Measurements from ENCODE around the gene QPCT. TPM values are rescaled to one million over a fixed set of nuclear protein-coding genes. Genes with fewer than 3 reads are reported as not detected.
A peak's percentile ranks its signal among the peaks of the same experiment; 100 is the strongest.

QPCT gene
- total RNA-seq, 2 experiments from 2014 or later, result 3.5 to 52.6 TPM

- Histone ChIP-seq H3K27ac (ENCODE audit: low read depth, low read length, poor library complexity, severe bottlenecking) (no peak overlapping the region), H3K36me3 (ENCODE audit: insufficient read depth, low read length) (peaks cover 17% of the 10 kb centered on the region), H3K4me2 (ENCODE audit: low read length) (peak overlapping the region; percentile 80), H2AFZ (ENCODE audit: low read length) (no peak overlapping the region), H3K9me3 (ENCODE audit: low read length) (no peaks in the 10 kb centered on the region), H3K4me3 (ENCODE audit: low read depth, low read length, poor library complexity, severe bottlenecking) (no peak overlapping the region), H3K79me2 (ENCODE audit: insufficient read depth, low read depth, low read length) (peaks cover 21% of the 10 kb centered on the region), H4K20me1 (ENCODE audit: insufficient read depth, low read length) (peaks cover 12% of the 10 kb centered on the region), H3K4me1 (ENCODE audit: insufficient read depth, low read length, poor library complexity, severe bottlenecking) (peaks cover 27% of the 10 kb centered on the region), H3K9me2 (ENCODE audit: insufficient read depth, low read length) (no peaks in the 10 kb centered on the region)
- intact Hi-C loops (cut with micrococcal nuclease; ENCODE audit: unreplicated experiment), result no loop called here
- CTCF ChIA-PET (ENCODE audit: unreplicated experiment), result no interaction called here
- POLR2A ChIA-PET, result interaction anchor here (0.6 to 17.9 kb wide), 9 partner anchors 8 to 63 kb away, joined by 3 to 365 read pairs (median 4); no protein-coding TSS in a partner anchor
- DNase-seq (ENCODE audit: low spot score), result no peak
- BruUV-seq (replicated peaks), result no TSS peak
- no peak for TF ChIP-seq CTCF (conservative IDR thresholded peaks at IDR 0.05; ENCODE audit: low read length)
- TF ChIP-seq EZH2phosphoT487 (IDR thresholded peaks at IDR 0.05; ENCODE audit: borderline replicate concordance, low read depth, low read length), result no peak
Measured at GRCh38 chr2:37326866-37327634, 17.4 kb upstream of the QPCT start.

GRCh38 chr2:37330681-37331080 lies 13.7 kb upstream of the QPCT start:
- peaks cover 6% of the 10 kb centered on the region; the same call in 1 of the 2 replicates for H3K79me2 ChIP-seq (ENCODE audit: insufficient read depth, low read depth, low read length)
- H3K9me2 ChIP-seq (ENCODE audit: insufficient read depth, low read length), result no peaks in the 10 kb centered on the region
- ChIA-PET CTCF (ENCODE audit: unreplicated experiment) (no interaction called here), POLR2A (interaction anchor here (0.6 to 2.8 kb wide), 12 partner anchors 8 to 1274 kb away, joined by 3 to 14 read pairs (median 6); no protein-coding TSS in a partner anchor)
- intact Hi-C loops (cut with micrococcal nuclease; ENCODE audit: unreplicated experiment), result no loop called here
- no peaks in the 10 kb centered on the region for H3K36me3 ChIP-seq (ENCODE audit: insufficient read depth, low read length)
- H3K9me3 ChIP-seq (ENCODE audit: low read length), result no peaks in the 10 kb centered on the region
- H3K4me3 ChIP-seq (ENCODE audit: low read depth, low read length, poor library complexity, severe bottlenecking), result no peak overlapping the region
- H3K4me1 ChIP-seq (ENCODE audit: insufficient read depth, low read length, poor library complexity, severe bottlenecking), result peaks cover 50% of the 10 kb centered on the region
- H3K27ac ChIP-seq (ENCODE audit: low read depth, low read length, poor library complexity, severe bottlenecking), result no peak overlapping the region
- no peak for TF ChIP-seq CTCF (conservative IDR thresholded peaks at IDR 0.05; ENCODE audit: low read length)
- TF ChIP-seq EZH2phosphoT487 (IDR thresholded peaks at IDR 0.05; ENCODE audit: borderline replicate concordance, low read depth, low read length), result no peak
- no peak overlapping the region for H3K4me2 ChIP-seq (ENCODE audit: low read length)
- no peak overlapping the region for H2AFZ ChIP-seq (ENCODE audit: low read length)
- no TSS peak for BruUV-seq (replicated peaks)
- DNase-seq (ENCODE audit: low spot score), result no peak
- H4K20me1 ChIP-seq (ENCODE audit: insufficient read depth, low read length), result no peaks in the 10 kb centered on the region

- H3K4me3 ChIP-seq (ENCODE audit: low read depth, low read length, poor library complexity, severe bottlenecking), result no peak overlapping the region
- H3K4me1 ChIP-seq (ENCODE audit: insufficient read depth, low read length, poor library complexity, severe bottlenecking), result peaks cover 57% of the 10 kb centered on the region
- no peaks in the 10 kb centered on the region for H4K20me1 ChIP-seq (ENCODE audit: insufficient read depth, low read length)
- H3K9me3 ChIP-seq (ENCODE audit: low read length), result no peaks in the 10 kb centered on the region
- H3K9me2 ChIP-seq (ENCODE audit: insufficient read depth, low read length), result no peaks in the 10 kb centered on the region
- no peaks in the 10 kb centered on the region for H3K36me3 ChIP-seq (ENCODE audit: insufficient read depth, low read length)
- POLR2A ChIA-PET, result interaction anchor here (1.0 kb wide), 1 partner anchor 10 kb away, joined by 4 read pairs; no protein-coding TSS in a partner anchor
- H3K79me2 ChIP-seq (ENCODE audit: insufficient read depth, low read depth, low read length), result peaks cover 16% of the 10 kb centered on the region; the same call in 1 of the 2 replicates
- H2AFZ ChIP-seq (ENCODE audit: low read length), result no peak overlapping the region
- H3K4me2 ChIP-seq (ENCODE audit: low read length), result peak overlapping the region; percentile 52; the same call in 1 of the 2 replicates
- TF ChIP-seq EZH2phosphoT487 (IDR thresholded peaks at IDR 0.05; ENCODE audit: borderline replicate concordance, low read depth, low read length), result no peak
- no peak for TF ChIP-seq CTCF (conservative IDR thresholded peaks at IDR 0.05; ENCODE audit: low read length)
- CTCF ChIA-PET (ENCODE audit: unreplicated experiment), result no interaction called here
- intact Hi-C loops (cut with micrococcal nuclease; ENCODE audit: unreplicated experiment), result no loop called here
- no peak overlapping the region for H3K27ac ChIP-seq (ENCODE audit: low read depth, low read length, poor library complexity, severe bottlenecking)
- no TSS peak for BruUV-seq (replicated peaks)
- no peak for DNase-seq (ENCODE audit: low spot score)
Measured at GRCh38 chr2:37332560-37332959, 11.9 kb upstream of the QPCT start.
